Keratinocyte (primary cell): Measurements from ENCODE around the gene TCF7. TPM values are rescaled to one million over a fixed set of nuclear protein-coding genes. Genes with fewer than 3 reads are reported as not detected.

Experiments used
- DNase-seq: peaks from one replicate; pipeline ENCODE4 v3.0.0-alpha.2; 2011; ENCODE audit warnings: low read depth, missing footprints, low spot score
- FAIRE-seq: peaks from 2 replicates; lab custom pipeline; 2011; peaks lifted over from hg19 to GRCh38; lab: Jason Lieb, UNC
- H2AFZ ChIP-seq: 2 replicates; pipeline ENCODE4 v1.6.0; 2012; ENCODE audit warnings: low read length, control low read depth, inconsistent platforms; ENCODE audit not compliant: control insufficient read depth
- H3K27ac ChIP-seq: 2 replicates; pipeline ENCODE4 v1.5.1; 2011; ENCODE audit warnings: low read length; ENCODE audit not compliant: control insufficient read depth, insufficient read depth
- H3K27me3 ChIP-seq: 3 replicates; pipeline ENCODE4 v1.6.0; 2011; ENCODE audit warnings: low read length; ENCODE audit not compliant: control insufficient read depth, insufficient read depth; ENCODE audit errors: extremely low read depth
- H3K36me3 ChIP-seq, 2 experiments: 2 replicates in 1 of 2; 3 replicates in 1 of 2; pipeline ENCODE4 v1.5.1; 2011; ENCODE audit warnings: low read length in 2 of 2, mild to moderate bottlenecking in 1 of 2; ENCODE audit not compliant: control insufficient read depth in 2 of 2, insufficient read depth in 2 of 2; ENCODE audit errors: extremely low read depth in 1 of 2
- H3K4me1 ChIP-seq: 3 replicates; pipeline ENCODE4 v1.5.1; 2011; ENCODE audit warnings: low read length; ENCODE audit not compliant: control insufficient read depth, insufficient read depth; ENCODE audit errors: extremely low read depth
- H3K4me2 ChIP-seq: 3 replicates; pipeline ENCODE4 v1.6.0; 2011; ENCODE audit warnings: low read depth, low read length; ENCODE audit not compliant: control insufficient read depth, insufficient read depth; ENCODE audit errors: extremely low read depth
- H3K4me3 ChIP-seq, 3 experiments: fragments of 200-600 bp in 1 of 3; sonication (generic) in 1 of 3; 2 replicates in 2 of 3; 3 replicates in 1 of 3; pipeline ENCODE4 v1.5.1; 2011 to 2016; ENCODE audit warnings: low read length in 3 of 3, mild to moderate bottlenecking in 3 of 3, control low read depth in 2 of 3, inconsistent platforms in 1 of 3, low read depth in 1 of 3, mixed read lengths in 1 of 3, mixed run types in 1 of 3, moderate library complexity in 1 of 3; ENCODE audit not compliant: control insufficient read depth in 2 of 3, insufficient read depth in 2 of 3; ENCODE audit errors: extremely low read depth in 1 of 3
- H3K79me2 ChIP-seq: 2 replicates; pipeline ENCODE4 v1.6.0; 2012; ENCODE audit warnings: low read length; ENCODE audit not compliant: control insufficient read depth, insufficient read depth
- H3K9ac ChIP-seq: 3 replicates; pipeline ENCODE4 v1.6.0; 2011; ENCODE audit warnings: low read length; ENCODE audit not compliant: control insufficient read depth, insufficient read depth; ENCODE audit errors: extremely low read depth
- H3K9me1 ChIP-seq: 3 replicates; pipeline ENCODE4 v1.6.0; 2011; ENCODE audit warnings: low read length; ENCODE audit not compliant: control insufficient read depth, insufficient read depth; ENCODE audit errors: extremely low read depth
- H3K9me3 ChIP-seq: 2 replicates; pipeline ENCODE4 v1.5.1; 2012; ENCODE audit warnings: low read depth, low read length; ENCODE audit not compliant: control insufficient read depth
- H4K20me1 ChIP-seq: 3 replicates; pipeline ENCODE4 v1.6.0; 2011; ENCODE audit warnings: low read length; ENCODE audit not compliant: control insufficient read depth, insufficient read depth; ENCODE audit errors: extremely low read depth
- CTCF ChIP-seq, 3 experiments: IDR thresholded peaks in 1 of 3; conservative IDR thresholded peaks in 1 of 3; optimal IDR thresholded peaks in 1 of 3; 2 replicates in 2 of 3; 3 replicates in 1 of 3; pipeline versions ENCODE3 to v1.5.1; 2011; ENCODE audit warnings: low read length in 3 of 3, mild to moderate bottlenecking in 3 of 3, moderate library complexity in 2 of 3, control low read depth in 1 of 3, inconsistent platforms in 1 of 3; ENCODE audit not compliant: insufficient read depth in 2 of 3; ENCODE audit errors: extremely low read depth in 1 of 3
- EZH2 ChIP-seq: IDR thresholded peaks from one replicate; pipeline ENCODE4 v1.6.1; 2012; ENCODE audit warnings: inconsistent platforms, mild to moderate bottlenecking, low read length, moderate library complexity
- dilution Hi-C: fragments of 300-500 bp; cut with MboI; formaldehyde crosslinking; loops from one replicate; pipeline ENCODE4 v1.7.0; 2020; ENCODE audit warnings: low sequenced_read_pairs; ENCODE audit not compliant: extremely low pct_ligation_motif_present
- polyA plus RNA-seq, 5 experiments: library from polyadenylated mRNA; depleted of rRNA in 3 of 5; stranded (reverse) in 3 of 5; stranded (forward) in 1 of 5; unstranded in 1 of 5; fragments of >200 nt; gene quantifications; 1 replicate in 1 of 5; 2 replicates in 3 of 5; 3 replicates in 1 of 5; pipeline versions ENCODE4 v1.2.1 to v1.2.3, GENCODE V29; 2011 to 2012; ENCODE audit warnings: missing spikeins in 2 of 5, low read depth in 1 of 5, low replicate concordance in 1 of 5

TCF7 gene
- polyA plus RNA-seq, 1 donor (not counting 4 experiments of a cell fraction or from before 2014, with no cell fraction given), result 0.84 TPM

DNA sequence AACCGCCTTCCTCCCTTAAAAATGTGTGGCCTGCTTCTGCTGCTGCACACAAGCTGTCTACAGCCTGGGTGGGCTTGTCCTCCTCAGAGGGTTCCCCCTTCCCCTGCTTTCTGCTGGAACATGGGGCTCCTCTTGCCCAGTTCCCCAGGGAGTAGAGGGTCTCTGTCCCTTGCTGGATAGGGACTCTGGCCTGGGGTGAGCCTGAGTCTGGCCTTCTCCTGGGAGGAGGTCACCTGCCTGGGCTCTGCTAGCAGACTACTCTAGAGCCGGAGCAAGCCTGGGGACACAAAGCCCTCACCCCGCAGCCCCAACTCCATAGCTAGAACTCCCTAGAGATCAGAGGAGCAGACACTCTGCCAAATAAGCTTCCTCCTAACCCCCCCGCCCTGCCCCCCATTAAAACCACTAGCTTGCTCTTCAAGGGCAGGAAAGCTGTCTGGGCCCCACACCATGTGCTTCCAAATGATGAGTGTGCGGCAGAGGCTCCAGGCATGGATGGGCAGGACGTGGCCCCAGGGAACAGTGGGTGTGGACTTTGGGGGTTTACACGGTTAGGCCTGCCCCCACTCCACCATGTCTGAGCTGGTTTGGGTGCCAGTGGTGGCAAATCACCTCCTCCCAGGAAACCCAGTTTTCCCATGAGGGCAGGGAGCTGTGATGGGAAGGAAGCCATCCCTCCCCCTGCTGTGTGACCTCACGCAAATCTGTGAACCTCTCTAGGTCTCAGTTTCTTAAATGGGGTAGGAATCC is 10.0 kb downstream of the TCF7 start:
- no peak overlapping the region for H3K4me2 ChIP-seq
- no peak for TF ChIP-seq CTCF (optimal IDR thresholded peaks at IDR 0.05 in 1 of 3, IDR thresholded peaks at IDR 0.05 in 1 of 3, conservative IDR thresholded peaks at IDR 0.05 in 1 of 3; ENCODE audit: extremely low read depth in 1 of 3, insufficient read depth in 2 of 3, low read length in 3 of 3)
- H3K79me2 ChIP-seq, result no peaks in the 10 kb centered on the region
- dilution Hi-C loops, result no loop called here
- peaks cover 18% of the 10 kb centered on the region for H3K4me1 ChIP-seq
- no peaks in the 10 kb centered on the region for H3K9me1 ChIP-seq
- no peaks in the 10 kb centered on the region for H3K9me3 ChIP-seq
- H3K36me3 ChIP-seq, result no peaks in the 10 kb centered on the region
- no peak overlapping the region for H3K9ac ChIP-seq
- no peak overlapping the region for H2AFZ ChIP-seq
- H3K27me3 ChIP-seq, result no peaks in the 10 kb centered on the region
- H3K27ac ChIP-seq, result no peak overlapping the region
- H4K20me1 ChIP-seq, result no peaks in the 10 kb centered on the region
- FAIRE-seq (no peak), DNase-seq (no peak)
- no peak overlapping the region for H3K4me3 ChIP-seq

- Histone ChIP-seq H3K9me3 (no peaks in the 10 kb centered on the region), H3K4me1 (peaks cover 18% of the 10 kb centered on the region), H3K4me3 (no peak overlapping the region), H3K4me2 (no peak overlapping the region), H3K36me3 (no peaks in the 10 kb centered on the region), H3K79me2 (no peaks in the 10 kb centered on the region), H3K9ac (no peak overlapping the region), H3K27me3 (no peaks in the 10 kb centered on the region), H3K9me1 (no peaks in the 10 kb centered on the region), H3K27ac (no peak overlapping the region), H4K20me1 (no peaks in the 10 kb centered on the region), H2AFZ (no peak overlapping the region)
- TF ChIP-seq CTCF (optimal IDR thresholded peaks at IDR 0.05 in 1 of 3, IDR thresholded peaks at IDR 0.05 in 1 of 3, conservative IDR thresholded peaks at IDR 0.05 in 1 of 3; ENCODE audit: extremely low read depth in 1 of 3, insufficient read depth in 2 of 3, low read length in 3 of 3) (no peak), EZH2 (no peak)
- DNase-seq, result no peak
- dilution Hi-C loops, result no loop called here
- FAIRE-seq, result no peak
These were observed 10.8 kb downstream of the TCF7 start for GRCh38 chr5:134125039-134126015.
